Right atrium auricular region (tissue), 2 donors: ENCODE data around the gene FBXL7. TPM values are rescaled to one million over a fixed set of nuclear protein-coding genes. Genes with fewer than 3 reads are reported as not detected.
"Not testable (repeated sequence)": the region's sequence is repeated elsewhere in the genome, so short reads cannot be mapped to it uniquely, and the experiment has no call there.

Experiments used
- DNase-seq: peaks from one replicate; pipeline ENCODE4 v3.0.0-alpha.2; 2019; ENCODE audit warnings: low spot score
- H3K27ac ChIP-seq, 2 donors: fragments of 200-600 bp; sonication (generic); 1 replicate in 1 of 2; 2 replicates in 1 of 2; pipeline ENCODE4 v1.5.1; 2016 to 2019
- H3K27me3 ChIP-seq, 2 donors: fragments of 200-600 bp; sonication (generic); one replicate each; pipeline versions ENCODE4 v1.5.1 to v1.6.0; 2017 to 2019
- H3K36me3 ChIP-seq: fragments of 200-600 bp; sonication (generic); one replicate; pipeline ENCODE4 v1.5.1; 2016
- H3K4me1 ChIP-seq, 2 donors: fragments of 200-600 bp; sonication (generic); one replicate each; pipeline versions ENCODE4 v1.5.1 to v1.6.0; 2017 to 2019
- H3K4me3 ChIP-seq, 2 donors: fragments of 200-600 bp; sonication (generic); 1 replicate in 1 of 2; 2 replicates in 1 of 2; pipeline ENCODE4 v1.5.1; 2017 to 2019; ENCODE audit warnings: mild to moderate bottlenecking in 1 of 2, moderate library complexity in 1 of 2
- H3K9me3 ChIP-seq, 2 donors: fragments of 200-600 bp; sonication (generic); one replicate each; pipeline ENCODE4 v1.5.1; 2019
- total RNA-seq, 2 donors: library from RNA; depleted of rRNA; stranded (reverse); fragments of >200 nt; gene quantifications; one replicate each; pipeline ENCODE4 v1.1.0, GENCODE V29; 2016
- TF ChIP-seq, protein P1 (sequence below), 2 donors: fragments of 200-600 bp; sonication (generic); IDR thresholded peaks; one replicate each; pipeline ENCODE4 v1.5.1; 2019; ENCODE audit warnings: antibody characterized with exemption in 2 of 2

FBXL7 gene
- total RNA-seq, 2 donors from 2014 or later = 16.6 to 18.4 TPM

DNA sequence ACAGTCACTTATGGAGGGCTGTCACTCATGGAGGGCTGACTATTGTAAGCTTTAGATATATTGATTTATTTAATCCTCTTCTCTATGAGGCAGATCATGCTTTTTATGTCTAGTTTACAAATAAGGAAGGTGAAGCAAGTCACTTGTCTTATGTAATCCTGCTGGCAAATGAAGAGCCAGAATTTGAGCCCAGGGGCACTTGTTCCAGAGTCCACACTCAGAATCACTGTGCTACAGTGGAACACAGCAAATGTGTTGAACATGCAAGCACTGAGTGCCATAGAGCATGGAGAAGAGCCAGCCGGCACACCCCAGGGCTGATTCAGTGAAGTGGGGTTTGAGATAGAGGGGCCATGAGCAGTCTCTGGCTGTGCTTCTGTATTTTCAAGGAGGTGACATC, 353.0 kb downstream of the FBXL7 start:
- Histone ChIP-seq H3K9me3 (no peaks in the 10 kb centered on the region), H3K4me3 (no peak overlapping the region), H3K36me3 (no peaks in the 10 kb centered on the region), H3K4me1 (peaks cover 0 to 26% of the 10 kb centered on the region in 2 donors), H3K27me3 (no peaks in the 10 kb centered on the region), H3K27ac (no peak overlapping the region)
- no peak for DNase-seq
- TF ChIP-seq, protein P1, sequence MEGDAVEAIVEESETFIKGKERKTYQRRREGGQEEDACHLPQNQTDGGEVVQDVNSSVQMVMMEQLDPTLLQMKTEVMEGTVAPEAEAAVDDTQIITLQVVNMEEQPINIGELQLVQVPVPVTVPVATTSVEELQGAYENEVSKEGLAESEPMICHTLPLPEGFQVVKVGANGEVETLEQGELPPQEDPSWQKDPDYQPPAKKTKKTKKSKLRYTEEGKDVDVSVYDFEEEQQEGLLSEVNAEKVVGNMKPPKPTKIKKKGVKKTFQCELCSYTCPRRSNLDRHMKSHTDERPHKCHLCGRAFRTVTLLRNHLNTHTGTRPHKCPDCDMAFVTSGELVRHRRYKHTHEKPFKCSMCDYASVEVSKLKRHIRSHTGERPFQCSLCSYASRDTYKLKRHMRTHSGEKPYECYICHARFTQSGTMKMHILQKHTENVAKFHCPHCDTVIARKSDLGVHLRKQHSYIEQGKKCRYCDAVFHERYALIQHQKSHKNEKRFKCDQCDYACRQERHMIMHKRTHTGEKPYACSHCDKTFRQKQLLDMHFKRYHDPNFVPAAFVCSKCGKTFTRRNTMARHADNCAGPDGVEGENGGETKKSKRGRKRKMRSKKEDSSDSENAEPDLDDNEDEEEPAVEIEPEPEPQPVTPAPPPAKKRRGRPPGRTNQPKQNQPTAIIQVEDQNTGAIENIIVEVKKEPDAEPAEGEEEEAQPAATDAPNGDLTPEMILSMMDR (IDR thresholded peaks at IDR 0.05) = no peak

- DNase-seq = no peak
- Histone ChIP-seq H3K27me3 (no peaks in the 10 kb centered on the region), H3K27ac (no peak overlapping the region), H3K36me3 (no peaks in the 10 kb centered on the region), H3K4me1 (no peaks in the 10 kb centered on the region), H3K4me3 (no peak overlapping the region), H3K9me3 (no peaks in the 10 kb centered on the region)
- TF ChIP-seq, protein P1 (IDR thresholded peaks at IDR 0.05) = no peak
Observed at GRCh38 chr5:15858326-15858725, 358.3 kb downstream of the FBXL7 start.

- H3K4me1 ChIP-seq = no peaks in the 10 kb centered on the region
- no peaks in the 10 kb centered on the region for H3K36me3 ChIP-seq
- no peaks in the 10 kb centered on the region for H3K27me3 ChIP-seq
- H3K9me3 ChIP-seq = no peaks in the 10 kb centered on the region
- TF ChIP-seq, protein P1 (IDR thresholded peaks at IDR 0.05) = no peak
- DNase-seq = no peak
- H3K4me3 ChIP-seq = no peak overlapping the region
- H3K27ac ChIP-seq = no peak overlapping the region
Observed at GRCh38 chr5:15864536-15865215, 364.7 kb downstream of the FBXL7 start.

- not testable (repeated sequence) for H3K27me3 ChIP-seq, H3K27ac ChIP-seq, DNase-seq, H3K36me3 ChIP-seq, H3K9me3 ChIP-seq, H3K4me3 ChIP-seq, H3K4me1 ChIP-seq
Observed at GRCh38 chr5:15872259-15872658, 372.3 kb downstream of the FBXL7 start.

DNA sequence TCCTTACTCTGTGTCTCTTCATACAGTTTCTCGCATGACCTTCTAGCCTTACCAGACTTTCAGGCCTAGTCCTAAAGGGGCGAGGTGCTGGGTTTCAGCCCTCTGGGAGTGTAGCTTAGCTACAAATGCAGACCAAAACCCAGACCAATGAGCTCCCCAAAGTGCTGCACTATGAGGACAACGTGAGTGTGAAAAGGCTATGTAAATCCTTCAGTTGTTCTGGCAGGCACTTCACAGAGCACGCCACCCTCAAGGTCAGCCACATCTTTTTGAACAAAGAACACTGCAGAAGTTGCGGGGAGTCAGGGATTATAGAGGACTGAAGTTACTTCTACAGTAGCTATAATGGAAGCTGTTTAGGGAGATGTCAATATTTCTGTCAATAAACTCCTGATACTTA, 377.9 kb downstream of the FBXL7 start:
- no peaks in the 10 kb centered on the region for H3K9me3 ChIP-seq
- no peaks in the 10 kb centered on the region for H3K36me3 ChIP-seq
- TF ChIP-seq, protein P1 (IDR thresholded peaks at IDR 0.05) = no peak
- no peaks in the 10 kb centered on the region for H3K27me3 ChIP-seq
- H3K4me3 ChIP-seq = no peak overlapping the region
- no peaks in the 10 kb centered on the region for H3K4me1 ChIP-seq
- DNase-seq = no peak
- H3K27ac ChIP-seq = no peak overlapping the region

- Histone ChIP-seq H3K36me3 (no peaks in the 10 kb centered on the region), H3K4me1 (no peaks in the 10 kb centered on the region), H3K4me3 (no peak overlapping the region), H3K27ac (no peak overlapping the region), H3K27me3 (no peaks in the 10 kb centered on the region), H3K9me3 (no peaks in the 10 kb centered on the region)
- DNase-seq = no peak
- TF ChIP-seq, protein P1 (IDR thresholded peaks at IDR 0.05) = no peak
Observed at GRCh38 chr5:15880201-15880600, 380.2 kb downstream of the FBXL7 start.
